A673 (cell line): Measurements from ENCODE around the gene SYNE3. TPM values are rescaled to one million over a fixed set of nuclear protein-coding genes. Genes with fewer than 3 reads are reported as not detected.
A peak's percentile ranks its signal among the peaks of the same experiment; 100 is the strongest.

Source experiments
- BruUV-seq: library from RNA; stranded (reverse); fragments of 400-500 nt; replicated peaks from 2 replicates; lab custom pipeline; 2021; lab: Mats Ljungman, UMichigan
- CTCF ChIA-PET: fragments of 300-600 bp; sonication (Branson Sonifier 250); formaldehyde crosslinking; loops from one replicate; lab custom pipeline; 2022; ENCODE audit warnings: antibody characterized with exemption; lab: Charles Lee
- POLR2A ChIA-PET: fragments of 300-600 bp; sonication (Branson Sonifier 250); formaldehyde crosslinking; loops from one replicate; lab custom pipeline; 2022; ENCODE audit warnings: antibody characterized with exemption; ENCODE audit not compliant: low non-redundant PET; lab: Charles Lee
- DNase-seq: peaks from one replicate; pipeline ENCODE4 v3.0.0-alpha.2; 2015; ENCODE audit warnings: low spot score
- H3K27ac ChIP-seq: fragments of 200-600 bp; sonication (generic); 2 replicates; pipeline ENCODE4 v1.5.1; 2016; ENCODE audit warnings: mixed run types, low read depth, mild to moderate bottlenecking, mixed read lengths, antibody characterized with exemption, low read length; ENCODE audit not compliant: poor library complexity, severe bottlenecking
- H3K27me3 ChIP-seq: fragments of 200-600 bp; sonication (generic); replicated peaks from 2 replicates; pipeline ENCODE4 v1.6.1; 2017; ENCODE audit warnings: mixed run types, low read depth, mild to moderate bottlenecking, mixed read lengths, antibody characterized with exemption, low read length; ENCODE audit not compliant: insufficient read depth, poor library complexity
- H3K36me3 ChIP-seq: fragments of 200-600 bp; sonication (generic); 2 replicates; pipeline ENCODE4 v1.6.1; 2016; ENCODE audit warnings: mixed run types, mild to moderate bottlenecking, mixed read lengths, antibody characterized with exemption, low read length; ENCODE audit not compliant: insufficient read depth, poor library complexity, severe bottlenecking
- H3K4me1 ChIP-seq: fragments of 200-600 bp; sonication (generic); 2 replicates; pipeline ENCODE4 v1.6.1; 2017; ENCODE audit warnings: mixed run types, mild to moderate bottlenecking, mixed read lengths, antibody characterized with exemption, low read length; ENCODE audit not compliant: insufficient read depth, poor library complexity, severe bottlenecking
- H3K4me3 ChIP-seq: fragments of 200-600 bp; sonication (generic); 2 replicates; pipeline ENCODE4 v1.5.1; 2016; ENCODE audit warnings: low read depth, mixed run types, mild to moderate bottlenecking, mixed read lengths, low read length; ENCODE audit not compliant: poor library complexity, severe bottlenecking
- H3K9me3 ChIP-seq: fragments of 200-600 bp; sonication (generic); 2 replicates; pipeline ENCODE4 v1.6.1; 2016; ENCODE audit warnings: mixed run types, low read depth, mild to moderate bottlenecking, mixed read lengths, antibody characterized with exemption, low read length; ENCODE audit not compliant: poor library complexity, severe bottlenecking
- CTCF ChIP-seq: fragments of 300-800, 200-600 bp; sonication (generic); conservative IDR thresholded peaks from 2 replicates; pipeline ENCODE4 v1.5.1; 2017; ENCODE audit warnings: low read depth, mild to moderate bottlenecking, antibody characterized with exemption, low read length, moderate library complexity, mixed read lengths
- EZH2 ChIP-seq: fragments of 200-600 bp; sonication (generic); IDR thresholded peaks from 2 replicates; pipeline ENCODE4 v1.6.1; 2017; ENCODE audit warnings: borderline replicate concordance, low read depth, mild to moderate bottlenecking, mixed read lengths, antibody characterized with exemption, low read length; ENCODE audit not compliant: poor library complexity, severe bottlenecking
- intact Hi-C: fragments of 100-400 bp; cut with micrococcal nuclease; formaldehyde crosslinking; loops from one replicate; pipeline ENCODE4 v1.10.0; 2022; ENCODE audit not compliant: unreplicated experiment
- total RNA-seq: library from RNA; stranded (reverse); gene quantifications from 2 replicates; pipeline ENCODE4 v1.2.3, GENCODE V29; 2021

Gene SYNE3
- total RNA-seq, 1 experiment from 2014 or later, result 6.4 TPM

GRCh38 chr14:95533822-95534221 lies 17.4 kb upstream of the SYNE3 start:
- CTCF ChIA-PET, result no interaction called here
- Histone ChIP-seq H3K27me3 (no peaks in the 10 kb centered on the region), H3K4me3 (peak overlapping the region; percentile 92), H3K36me3 (peaks cover 25% of the 10 kb centered on the region), H3K9me3 (no peaks in the 10 kb centered on the region), H3K4me1 (peaks cover 31% of the 10 kb centered on the region), H3K27ac (peak overlapping the region; percentile 87)
- intact Hi-C loops, result no loop called here
- TF ChIP-seq CTCF (no peak), EZH2 (no peak)
- no peak for DNase-seq
- POLR2A ChIA-PET, result interaction anchor here (0.7 kb wide), 1 partner anchor 133 kb away, joined by 3 read pairs; no protein-coding TSS in a partner anchor
- TSS peak; percentile 71 for BruUV-seq

- Histone ChIP-seq H3K36me3 (peaks cover 25% of the 10 kb centered on the region), H3K4me1 (peaks cover 31% of the 10 kb centered on the region), H3K4me3 (peak overlapping the region; percentile 92), H3K27me3 (no peaks in the 10 kb centered on the region), H3K9me3 (no peaks in the 10 kb centered on the region), H3K27ac (peak overlapping the region; percentile 87)
- intact Hi-C loops, result no loop called here
- POLR2A ChIA-PET, result interaction anchor here (0.7 kb wide), 1 partner anchor 133 kb away, joined by 3 read pairs; no protein-coding TSS in a partner anchor
- CTCF ChIA-PET, result no interaction called here
- BruUV-seq, result no TSS peak
- DNase-seq, result peak; percentile 52
- TF ChIP-seq CTCF (no peak), EZH2 (no peak)
Observed at GRCh38 chr14:95533391-95533821, 17.0 kb upstream of the SYNE3 start.

- CTCF ChIA-PET, result no interaction called here
- H3K4me3 ChIP-seq, result peak overlapping the region; percentile 92
- no peaks in the 10 kb centered on the region for H3K9me3 ChIP-seq
- no peaks in the 10 kb centered on the region for H3K27me3 ChIP-seq
- no peak for TF ChIP-seq CTCF
- TF ChIP-seq EZH2, result no peak
- intact Hi-C loops, result no loop called here
- no TSS peak for BruUV-seq
- H3K36me3 ChIP-seq, result peaks cover 25% of the 10 kb centered on the region
- peak overlapping the region; percentile 12 for H3K27ac ChIP-seq
- POLR2A ChIA-PET, result no interaction called here
- H3K4me1 ChIP-seq, result peaks cover 38% of the 10 kb centered on the region
- DNase-seq, result no peak
Observed at GRCh38 chr14:95531969-95532368, 15.5 kb upstream of the SYNE3 start.
